WERI-Rb-1 (cell line): ENCODE results near the gene CRADD.

Experiments used
- DNase-seq: peaks from one replicate; pipeline ENCODE4 v3.0.0-alpha.2; 2020
- H3K27ac ChIP-seq: fragments of 250-450 bp; sonication (Bioruptor Pico); 2 replicates; pipeline ENCODE4 v1.5.1; 2020; ENCODE audit warnings: mild to moderate bottlenecking, moderate library complexity
- H3K27me3 ChIP-seq: fragments of 250-450 bp; sonication (Bioruptor Pico); 2 replicates; pipeline ENCODE4 v1.5.1; 2021; ENCODE audit warnings: mild to moderate bottlenecking, low read depth, moderate library complexity; ENCODE audit not compliant: insufficient read depth, severe bottlenecking
- H3K36me3 ChIP-seq: fragments of 250-450 bp; sonication (Bioruptor Pico); 2 replicates; pipeline ENCODE4 v1.5.1; 2020; ENCODE audit warnings: mild to moderate bottlenecking, moderate library complexity
- H3K4me3 ChIP-seq: 2 replicates; pipeline ENCODE4 v1.5.1; 2011; ENCODE audit warnings: low read depth, mild to moderate bottlenecking, control low read depth, low read length
- H3K9me3 ChIP-seq: fragments of 250-450 bp; sonication (Bioruptor Pico); 2 replicates; pipeline ENCODE4 v1.5.1; 2021; ENCODE audit warnings: mild to moderate bottlenecking, moderate library complexity; ENCODE audit not compliant: severe bottlenecking
- CTCF ChIP-seq: IDR thresholded peaks from 2 replicates; pipeline ENCODE4 v1.5.1; 2011; ENCODE audit warnings: low read depth, mild to moderate bottlenecking, control low read depth, inconsistent platforms, low read length

Gene CRADD

GRCh38 chr12:93852173-93852591, 175.0 kb downstream of the CRADD start:
- no peaks in the 10 kb centered on the region for H3K36me3 ChIP-seq
- no peak for TF ChIP-seq CTCF
- H3K4me3 ChIP-seq, result no peak overlapping the region
- no peaks in the 10 kb centered on the region for H3K27me3 ChIP-seq
- H3K27ac ChIP-seq, result no peak overlapping the region
- H3K9me3 ChIP-seq, result no peaks in the 10 kb centered on the region
- DNase-seq, result no peak

- DNase-seq, result no peak
- no peaks in the 10 kb centered on the region for H3K9me3 ChIP-seq
- no peaks in the 10 kb centered on the region for H3K36me3 ChIP-seq
- no peaks in the 10 kb centered on the region for H3K27me3 ChIP-seq
- no peak overlapping the region for H3K27ac ChIP-seq
- no peak for TF ChIP-seq CTCF
- no peak overlapping the region for H3K4me3 ChIP-seq
Measured at GRCh38 chr12:93853698-93854478, 176.7 kb downstream of the CRADD start.

- TF ChIP-seq CTCF, result no peak
- no peaks in the 10 kb centered on the region for H3K9me3 ChIP-seq
- DNase-seq, result no peak
- no peaks in the 10 kb centered on the region for H3K36me3 ChIP-seq
- H3K4me3 ChIP-seq, result no peak overlapping the region
- no peaks in the 10 kb centered on the region for H3K27me3 ChIP-seq
- no peak overlapping the region for H3K27ac ChIP-seq
Measured at GRCh38 chr12:93855261-93855660, 178.1 kb downstream of the CRADD start.

- H3K4me3 ChIP-seq, result no peak overlapping the region
- no peak for TF ChIP-seq CTCF
Measured at GRCh38 chr12:93856611-93857010, 179.4 kb downstream of the CRADD start.

GRCh38 chr12:93857279-93857938, 180.2 kb downstream of the CRADD start:
- no peak for TF ChIP-seq CTCF
- no peak for DNase-seq
- Histone ChIP-seq H3K27ac (no peak overlapping the region), H3K36me3 (no peaks in the 10 kb centered on the region), H3K27me3 (no peaks in the 10 kb centered on the region), H3K4me3 (no peak overlapping the region), H3K9me3 (no peaks in the 10 kb centered on the region)

More at GRCh38 chr12:93856611-93857010, 179.4 kb downstream of the CRADD start:
- no peak for DNase-seq
- H3K27ac ChIP-seq, result no peak overlapping the region
- H3K36me3 ChIP-seq, result no peaks in the 10 kb centered on the region
- no peaks in the 10 kb centered on the region for H3K9me3 ChIP-seq
- no peaks in the 10 kb centered on the region for H3K27me3 ChIP-seq
